GM19467 (cell line): ENCODE measurements around the gene POLR2B.
"Not testable (repeated sequence)": the region's sequence is repeated elsewhere in the genome, so short reads cannot be mapped to it uniquely, and the experiment has no call there.

Source experiments
- ATAC-seq: cut with Tn5 transposase; IDR thresholded peaks from one replicate; pipeline ENCODE4 v1.9.1; 2021; ENCODE audit warnings: mild to moderate bottlenecking, moderate library complexity; ENCODE audit not compliant: unreplicated experiment

POLR2B gene

DNA sequence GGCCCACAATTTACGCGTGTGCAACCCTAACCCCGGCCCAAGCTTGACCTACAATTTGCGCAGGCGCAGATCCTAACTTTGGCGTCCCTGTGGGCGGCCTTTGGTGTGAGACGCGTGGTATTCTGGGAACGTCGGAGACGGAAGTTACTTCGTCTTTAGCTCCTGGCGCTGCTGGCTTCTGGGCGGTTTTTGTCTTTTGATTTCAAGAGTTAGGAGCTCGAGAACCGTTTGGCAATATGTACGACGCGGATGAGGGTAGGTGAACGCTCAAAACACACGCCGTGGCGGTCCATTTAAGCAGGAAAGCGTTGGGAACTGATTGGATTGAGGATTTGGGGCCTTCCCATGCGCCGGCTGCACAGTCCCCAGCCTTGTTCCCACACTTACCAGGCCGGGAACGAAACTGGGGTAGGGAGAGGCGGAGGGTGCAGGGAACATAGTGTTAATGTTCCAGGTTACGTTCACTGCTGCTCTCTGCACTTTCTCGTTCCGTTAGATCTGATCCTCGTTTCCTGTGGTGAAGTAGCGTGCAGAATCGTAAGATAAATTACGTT is at the start of gene POLR2B:
Gene POLR2B, plus strand, starts transcription at position 147 of the 554 bp plus-strand sequence. Its CDS starts 90 bp downstream, at position 237.
- ATAC-seq = peak; percentile 48

DNA sequence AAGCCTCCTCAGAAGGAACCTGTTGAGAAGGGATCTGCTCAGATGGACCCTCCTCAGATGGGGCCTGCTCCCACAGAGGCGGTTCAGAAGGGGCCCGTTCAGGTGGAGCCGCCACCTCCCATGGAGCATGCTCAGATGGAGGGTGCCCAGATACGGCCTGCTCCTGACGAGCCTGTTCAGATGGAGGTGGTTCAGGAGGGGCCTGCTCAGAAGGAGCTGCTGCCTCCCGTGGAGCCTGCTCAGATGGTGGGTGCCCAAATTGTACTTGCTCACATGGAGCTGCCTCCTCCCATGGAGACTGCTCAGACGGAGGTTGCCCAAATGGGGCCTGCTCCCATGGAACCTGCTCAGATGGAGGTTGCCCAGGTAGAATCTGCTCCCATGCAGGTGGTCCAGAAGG is 48.1 kb upstream of the POLR2B start:
- no peak for ATAC-seq

DNA sequence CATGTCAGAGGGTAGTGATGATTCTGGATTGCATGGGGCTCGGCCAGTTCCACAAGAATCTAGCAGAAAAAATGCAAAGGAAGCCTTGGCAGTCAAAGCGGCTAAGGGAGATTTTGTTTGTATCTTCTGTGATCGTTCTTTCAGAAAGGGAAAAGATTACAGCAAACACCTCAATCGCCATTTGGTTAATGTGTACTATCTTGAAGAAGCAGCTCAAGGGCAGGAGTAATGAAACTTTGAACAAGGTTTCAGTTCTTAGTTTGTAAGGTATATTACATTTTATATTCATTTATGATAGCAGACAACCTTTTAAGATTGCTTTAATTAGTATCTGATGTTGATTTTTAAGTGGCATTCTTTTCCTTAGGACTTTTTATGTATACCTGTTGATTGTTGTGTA is 46.8 kb upstream of the POLR2B start:
- ATAC-seq = no peak

DNA sequence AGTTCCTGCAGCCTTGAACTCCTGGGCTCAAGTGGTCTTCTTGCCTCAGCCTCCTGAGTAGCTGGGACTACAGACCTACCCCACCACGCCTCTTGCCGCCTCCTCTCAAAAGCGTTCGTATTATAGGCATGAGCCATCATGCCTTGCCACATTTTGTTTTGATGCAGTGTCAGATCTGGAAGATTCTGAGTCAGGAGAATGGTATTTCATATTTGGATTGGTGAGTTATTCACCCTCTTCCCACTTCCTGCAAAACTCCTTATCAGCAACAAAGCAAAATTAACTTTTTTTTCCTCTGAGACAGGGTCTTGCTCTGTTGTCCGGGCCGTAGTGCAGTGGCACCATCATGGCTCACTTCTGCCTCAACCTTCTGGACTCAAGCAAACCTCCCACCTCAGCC is 41.4 kb upstream of the POLR2B start:
- no peak for ATAC-seq

DNA sequence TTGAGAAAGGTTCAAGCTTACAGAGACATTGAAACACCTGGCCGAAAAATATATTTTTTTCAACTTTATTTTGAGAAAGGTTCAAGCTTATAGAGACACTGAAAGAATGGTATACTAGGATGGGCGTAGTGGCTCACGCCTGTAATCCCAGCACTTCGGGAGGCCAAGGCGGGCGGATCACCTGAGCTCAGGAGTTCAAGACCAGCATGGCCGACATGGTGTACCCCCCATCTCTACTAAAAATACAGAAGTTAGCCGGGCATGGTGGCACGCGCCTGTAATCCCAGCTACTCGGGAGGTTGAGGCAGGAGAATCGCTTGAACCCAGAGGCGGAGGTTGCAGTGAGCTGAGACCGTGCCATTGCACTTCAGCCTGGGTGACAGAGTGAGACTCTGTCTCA is 38.9 kb upstream of the POLR2B start:
- ATAC-seq = not testable (repeated sequence)

DNA sequence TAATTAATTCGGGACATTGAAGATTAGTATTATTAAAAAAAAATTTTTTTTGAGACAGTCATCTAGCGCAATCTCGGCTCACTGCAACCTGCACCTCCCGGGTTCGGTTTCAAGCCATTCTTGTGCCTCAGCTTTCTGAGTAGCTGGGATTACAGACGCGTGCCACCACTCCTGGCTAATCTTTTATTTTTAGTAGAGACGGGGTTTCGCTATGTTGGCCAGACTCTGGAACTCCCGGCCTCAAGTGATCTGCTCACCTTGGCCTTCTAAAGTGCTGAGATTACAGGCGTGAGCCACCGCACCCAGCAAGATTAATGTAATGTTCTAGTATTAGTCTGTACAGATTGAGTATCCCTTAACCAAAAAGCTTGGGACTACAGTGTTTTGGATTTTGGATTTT is 38.3 kb upstream of the POLR2B start:
- ATAC-seq = no peak

DNA sequence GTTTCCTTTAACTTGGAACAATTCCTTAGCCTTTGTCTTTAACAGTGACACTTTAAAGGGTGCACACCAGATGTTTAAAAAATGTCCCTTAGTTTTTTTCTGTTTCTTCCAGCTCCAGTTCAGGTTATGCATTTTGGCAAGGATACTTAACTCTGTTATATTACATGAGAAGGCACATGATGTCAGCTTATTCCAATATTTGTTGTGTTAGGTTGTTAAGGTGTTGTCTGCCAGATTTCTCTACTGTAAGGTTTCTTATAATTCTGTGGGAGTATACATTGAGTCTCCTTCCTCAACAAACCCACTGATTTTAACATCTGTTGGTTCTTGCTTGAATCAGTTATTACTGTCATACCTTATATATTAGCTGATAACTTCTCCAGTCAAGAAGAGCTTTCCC is 37.7 kb upstream of the POLR2B start:
- ATAC-seq = no peak

DNA sequence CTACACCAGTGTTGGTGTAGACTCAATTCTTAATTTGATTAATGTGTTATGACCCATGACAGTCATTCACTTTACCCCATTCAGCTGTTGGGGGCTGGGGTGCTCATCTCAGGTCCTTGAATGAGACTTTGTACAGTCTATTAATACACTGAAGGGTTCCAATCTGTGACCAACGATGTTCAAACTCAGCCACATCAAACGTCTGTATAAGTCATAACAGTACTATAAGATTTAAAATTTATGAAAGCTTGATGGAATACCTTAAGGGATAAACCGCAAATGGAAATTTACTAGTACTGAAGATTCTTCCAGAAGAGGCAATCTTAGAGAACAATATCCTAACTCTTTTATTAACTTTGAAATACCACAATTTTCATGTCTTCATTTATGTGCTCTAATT is 37.3 kb upstream of the POLR2B start:
- no peak for ATAC-seq

DNA sequence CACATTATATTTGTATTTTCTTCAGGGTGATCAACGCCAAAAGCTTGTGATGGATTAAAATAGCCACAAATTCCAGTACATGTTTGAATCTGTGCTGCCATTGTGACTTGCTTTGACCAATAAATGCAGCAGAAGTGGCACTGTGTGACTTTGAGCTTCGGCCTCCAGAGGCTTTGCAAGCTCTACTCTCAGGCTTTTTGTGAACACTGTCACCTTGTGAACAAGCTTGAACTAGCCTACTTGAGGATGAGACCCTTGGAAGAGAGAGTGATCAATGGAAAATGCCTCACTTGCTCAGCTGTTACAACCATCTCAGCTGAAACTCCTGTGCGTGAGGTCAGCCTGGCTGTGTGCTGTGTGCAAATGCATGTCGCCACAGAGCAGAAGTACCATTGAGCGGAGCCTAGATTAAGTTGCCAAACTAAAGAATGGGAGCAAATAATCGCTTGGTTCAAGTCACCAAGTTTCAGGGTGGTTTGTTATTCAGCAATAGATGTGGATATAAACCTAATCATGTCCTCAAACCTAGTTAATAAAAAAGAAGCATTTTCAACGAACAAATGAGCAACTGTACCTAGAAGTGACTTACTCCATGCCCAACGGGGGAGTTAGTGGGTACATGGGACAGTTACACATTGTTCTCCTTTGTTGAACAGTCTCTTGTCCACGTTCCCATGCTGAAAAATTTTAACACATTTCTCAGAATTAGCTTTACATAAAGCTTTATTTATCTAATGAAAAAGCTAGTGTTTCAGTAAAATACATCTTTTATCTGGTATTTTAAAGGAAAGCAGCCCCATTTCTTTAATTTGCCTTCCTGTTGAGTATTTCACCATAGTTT is 24.8 kb upstream of the POLR2B start:
- no peak for ATAC-seq

DNA sequence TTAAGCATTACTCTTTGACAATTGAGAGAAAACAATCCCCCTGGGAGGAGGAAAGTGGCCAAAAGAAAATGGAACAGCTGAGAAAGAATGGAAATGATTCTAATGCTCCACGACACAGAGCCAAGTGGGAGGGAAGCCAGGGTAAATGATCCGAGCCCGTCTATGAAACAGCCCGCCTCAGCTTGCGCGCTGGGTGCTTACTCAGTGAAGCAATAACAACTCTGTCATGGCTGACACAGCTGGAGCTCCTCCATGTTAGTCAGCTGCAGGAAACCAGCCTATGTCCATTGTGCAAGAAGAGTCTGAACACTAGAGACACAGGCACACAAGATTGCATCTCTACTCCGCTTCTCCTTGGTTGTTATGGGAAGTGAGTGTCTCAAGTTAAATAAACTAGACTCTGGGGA is 20.6 kb upstream of the POLR2B start:
- ATAC-seq = no peak

DNA sequence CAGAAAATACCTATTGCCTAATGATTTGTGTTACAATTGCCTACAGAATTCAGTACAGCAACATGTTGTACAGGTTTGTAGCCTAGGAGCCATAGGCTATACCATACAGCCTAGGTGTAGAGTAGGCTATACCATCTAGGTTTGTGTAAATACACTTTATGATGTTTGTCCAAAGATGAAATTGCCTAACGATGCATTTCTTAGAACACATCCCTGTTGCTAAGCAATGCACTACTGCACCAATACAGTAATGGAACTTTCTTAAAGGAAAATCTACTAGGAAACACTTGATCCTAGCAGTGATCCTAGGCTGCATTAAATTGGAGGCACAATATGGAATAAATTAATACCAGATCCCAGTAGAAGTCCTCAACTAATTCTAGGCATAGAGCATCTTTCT is 19.6 kb upstream of the POLR2B start:
- no peak for ATAC-seq

DNA sequence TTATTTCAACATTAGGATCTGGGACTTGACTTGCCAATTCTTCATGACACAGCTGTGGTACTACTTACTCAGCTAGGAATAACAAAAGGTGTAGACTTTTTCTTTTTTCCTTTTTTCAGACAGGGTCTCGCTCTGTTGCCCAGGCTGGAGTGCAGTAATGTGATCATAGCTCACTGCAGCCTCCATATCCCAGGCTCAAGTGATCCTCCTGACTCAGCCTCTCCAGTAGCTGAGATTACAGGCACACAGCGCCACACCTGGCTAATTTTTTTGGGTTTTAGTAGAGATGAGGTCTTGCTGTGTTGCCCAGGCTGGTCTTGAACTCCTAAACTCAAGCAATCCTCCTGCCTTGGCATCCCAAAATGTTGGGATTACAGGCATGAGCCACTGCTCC is 17.6 kb upstream of the POLR2B start:
- no peak for ATAC-seq

DNA sequence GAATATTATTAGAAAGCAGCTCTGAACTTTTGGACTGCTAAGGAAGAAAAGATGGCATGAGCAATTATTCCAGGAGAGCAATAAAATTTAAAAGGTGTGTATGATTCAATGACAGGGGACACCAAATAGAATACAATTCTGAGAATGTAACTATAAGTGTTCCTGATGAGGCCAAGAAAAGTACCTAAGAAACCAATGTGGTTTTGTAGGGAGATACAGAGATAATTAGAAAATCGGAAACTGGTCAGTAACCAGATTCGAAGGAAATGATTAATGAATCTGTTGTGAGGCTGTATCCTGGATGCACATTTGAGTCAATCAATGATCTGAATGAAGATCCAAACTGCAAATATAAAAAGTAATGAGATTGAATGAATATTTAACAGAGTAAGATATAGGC is 7.3 kb upstream of the POLR2B start:
- no peak for ATAC-seq

DNA sequence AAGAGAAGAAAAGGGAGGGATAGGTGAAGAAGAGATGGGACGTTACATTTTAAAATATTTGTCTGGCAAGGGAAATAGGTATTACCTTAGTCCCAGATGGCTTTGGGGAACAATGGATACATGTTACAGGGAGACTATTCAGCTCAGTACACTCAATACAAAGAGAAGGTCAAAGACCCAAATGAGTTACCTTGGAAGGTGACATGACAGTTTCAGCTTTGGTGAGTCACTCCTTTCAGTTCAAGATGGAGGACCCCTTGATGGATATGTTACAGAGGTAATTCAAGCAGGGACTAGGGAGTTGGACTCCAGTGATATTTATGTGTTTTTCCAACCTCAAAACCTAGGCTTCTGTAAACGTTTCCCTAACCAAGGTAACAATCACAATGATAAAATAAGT is 6.3 kb upstream of the POLR2B start:
- no peak for ATAC-seq

DNA sequence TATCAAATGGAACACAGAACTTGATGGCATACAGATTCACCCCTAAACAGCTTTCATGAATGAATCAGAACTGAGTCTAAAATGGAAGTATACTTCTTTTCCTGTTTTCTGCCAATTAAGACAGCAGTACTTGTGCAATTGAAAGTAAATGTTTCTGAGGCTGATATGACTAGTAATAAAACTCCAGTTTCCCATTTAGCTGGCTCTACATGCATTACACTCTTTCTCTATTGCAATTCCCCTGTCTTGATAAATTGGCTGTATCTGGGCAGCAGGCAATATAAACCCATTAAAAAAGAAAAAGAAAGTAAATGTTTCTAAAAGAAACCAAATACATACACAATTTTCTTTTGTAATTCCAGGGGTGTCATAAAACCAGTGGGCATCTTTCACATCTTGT is 5.9 kb upstream of the POLR2B start:
- no peak for ATAC-seq

DNA sequence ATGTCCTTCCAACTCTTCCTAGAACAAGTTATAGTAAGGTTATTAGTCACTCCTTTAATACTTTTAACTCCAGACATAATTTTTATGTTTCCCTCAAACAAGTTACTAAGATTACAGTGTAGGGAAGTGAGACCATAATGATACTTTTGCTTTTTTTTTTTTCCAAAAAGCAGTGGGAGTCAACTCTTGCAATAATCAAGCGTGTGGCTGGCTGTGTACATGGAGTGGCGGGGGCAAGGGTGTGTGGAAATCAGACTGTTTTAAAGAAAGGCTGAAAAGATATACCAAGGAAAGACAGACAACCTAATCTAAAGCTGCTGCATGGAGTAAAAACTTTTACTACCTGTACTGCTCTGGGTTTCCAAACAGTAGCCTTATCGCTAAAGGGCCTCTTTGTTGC is 5.4 kb upstream of the POLR2B start:
- no peak for ATAC-seq

DNA sequence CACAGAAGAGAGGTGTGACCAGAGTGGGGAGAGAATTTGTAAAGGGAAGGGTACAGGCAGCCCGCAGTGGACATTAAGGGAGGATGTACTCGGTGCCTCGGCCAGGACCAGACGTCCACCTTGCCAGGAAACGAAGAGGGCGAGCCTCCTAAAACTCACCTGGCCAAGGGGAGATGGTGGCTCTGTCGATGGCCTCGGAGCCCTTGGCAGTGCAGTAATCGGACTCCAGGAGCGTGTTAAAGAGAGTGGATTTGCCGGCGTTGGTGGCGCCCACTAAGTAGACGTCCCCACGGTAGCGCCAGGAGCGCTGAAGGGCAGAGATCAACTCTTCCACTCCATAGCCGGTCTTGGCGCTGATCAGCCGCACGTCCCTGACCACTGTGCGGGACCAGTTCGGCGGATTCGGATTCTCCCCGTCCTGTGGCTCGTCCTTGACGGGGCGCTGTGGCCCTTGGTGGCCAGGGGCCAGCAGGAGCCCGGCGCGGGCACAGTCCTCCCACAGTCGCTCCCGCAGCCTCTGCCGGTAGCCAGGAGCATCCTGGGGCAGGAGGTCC is 2.3 kb upstream of the POLR2B start:
- ATAC-seq = no peak

DNA sequence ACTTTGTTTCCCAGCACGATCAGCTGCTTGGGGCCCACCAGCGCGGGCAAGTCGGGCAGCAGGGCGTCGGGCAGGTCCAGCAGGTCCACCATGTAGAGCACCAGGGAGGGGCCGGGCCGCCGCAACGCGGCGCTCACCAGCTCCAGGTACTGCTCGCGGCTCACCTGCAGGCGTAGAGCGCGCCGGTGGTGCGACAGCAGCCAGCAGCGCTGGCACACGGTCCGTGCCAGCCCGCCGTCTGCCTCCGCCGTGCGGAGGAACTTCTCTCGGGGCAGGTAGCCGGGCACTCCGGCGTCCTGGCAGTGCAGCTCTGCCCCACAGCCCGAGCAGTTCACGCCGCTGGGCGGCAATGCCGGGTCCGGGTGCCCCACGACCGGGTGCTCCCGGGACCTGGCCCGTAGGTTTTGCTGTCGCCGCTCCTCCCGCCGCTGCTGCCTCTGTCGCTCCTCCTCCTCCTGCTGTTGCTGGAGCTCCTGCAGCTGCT is 1.8 kb upstream of the POLR2B start:
- ATAC-seq = peak; percentile 24

DNA sequence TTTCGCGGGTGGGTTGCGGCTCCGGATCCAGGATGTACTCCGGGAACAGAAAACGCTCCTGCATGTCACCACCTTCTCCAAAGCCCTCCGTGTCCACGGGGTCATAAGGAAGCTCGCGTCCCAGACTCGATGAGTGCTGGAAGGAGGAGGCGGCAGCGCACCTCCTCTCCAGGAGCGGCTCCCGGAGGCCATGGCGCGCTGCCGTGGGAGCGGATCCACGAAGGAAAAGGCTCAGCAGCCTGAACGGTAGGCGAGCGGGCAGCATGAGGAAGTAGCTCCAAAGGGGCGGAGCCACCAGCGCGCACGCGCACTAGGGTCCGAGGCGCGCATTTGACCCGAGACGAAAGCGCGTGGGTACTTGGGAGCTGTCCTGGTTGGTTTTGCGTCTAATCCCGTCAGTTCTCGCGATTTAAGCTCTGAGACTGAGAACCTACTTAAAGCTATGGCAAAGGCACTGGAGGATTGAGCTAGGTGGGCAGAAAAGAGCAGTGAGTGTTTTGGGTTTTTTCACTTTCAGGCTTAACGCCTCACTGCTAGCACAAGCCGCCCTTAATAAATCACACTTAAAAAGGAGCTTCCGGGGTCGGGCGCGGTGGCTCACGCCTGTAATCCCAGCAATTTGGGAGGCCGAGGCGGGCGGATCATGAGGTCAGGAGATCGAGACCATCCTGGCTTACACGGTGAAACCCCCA is 1.2 kb upstream of the POLR2B start, which contains the start of gene NOA1:
Gene NOA1, minus strand, starts transcription at position 286 of the 692 bp plus-strand sequence. Its CDS starts 21 bp downstream, at position 265.
- ATAC-seq = peak; percentile 80

DNA sequence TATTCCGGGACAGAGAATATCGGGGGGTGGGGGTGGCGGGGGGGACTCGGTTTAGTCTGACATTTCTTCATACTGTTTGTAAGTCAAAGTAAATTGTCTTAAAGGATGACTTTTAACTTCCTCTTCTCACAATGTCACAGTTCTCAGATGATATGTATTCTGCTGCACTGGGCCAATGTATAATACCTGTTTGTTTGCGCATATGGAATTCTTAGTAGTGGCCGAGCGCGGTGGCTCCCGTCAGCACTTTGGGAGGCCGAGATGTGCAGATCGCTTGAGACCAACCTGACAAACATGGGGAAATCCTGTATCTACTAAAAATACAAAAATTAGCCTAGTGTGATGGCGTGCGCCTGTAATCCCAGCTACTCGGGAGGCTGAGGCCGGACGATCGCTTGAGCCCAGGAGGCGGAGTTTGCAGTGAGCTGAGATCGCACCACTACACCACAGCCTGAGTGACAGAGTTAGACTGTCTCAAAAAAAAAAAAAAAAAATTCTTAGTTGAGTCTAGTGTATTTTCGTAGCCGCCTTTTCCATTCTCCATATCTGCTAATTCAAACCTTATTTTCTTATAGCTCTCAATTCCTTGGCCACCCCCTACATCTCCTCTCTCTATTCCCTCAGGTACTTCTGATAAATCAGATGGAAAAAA is 851 bp downstream of the POLR2B start:
- ATAC-seq = no peak

DNA sequence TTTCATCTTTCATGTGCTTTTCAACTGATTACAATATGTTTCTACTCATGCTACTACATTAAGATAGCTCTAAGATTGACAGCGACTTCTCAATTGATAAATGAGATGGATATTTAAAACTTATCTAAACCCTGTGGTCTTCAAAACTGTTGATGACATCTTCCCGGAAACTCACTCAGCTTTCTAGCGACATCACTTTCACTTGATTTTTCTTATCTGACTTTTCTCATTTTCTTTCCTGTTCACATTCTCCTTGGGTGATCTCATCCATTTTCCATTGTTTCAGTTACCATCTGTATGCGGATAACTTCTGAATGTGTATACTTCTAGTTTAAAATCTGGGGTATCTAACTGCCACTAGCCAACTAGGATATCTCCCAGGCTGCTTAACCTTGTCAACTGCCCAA is 3.1 kb downstream of the POLR2B start:
- no peak for ATAC-seq
